Hindlimb muscle (tissue), 1 donor: ENCODE measurements around the gene ACKR4. TPM values are rescaled to one million over a fixed set of nuclear protein-coding genes. Genes with fewer than 3 reads are reported as not detected.

Source experiments
- DNase-seq: peaks from one replicate; pipeline ENCODE4 v3.0.0-alpha.2; 2013
- polyA plus RNA-seq: library from polyadenylated mRNA; unstranded; fragments of 120-200 nt; gene quantifications from one replicate; pipeline ENCODE4 v1.2.1, GENCODE V29; 2013; ENCODE audit not compliant: insufficient read length

Gene ACKR4
- polyA plus RNA-seq, 1 donor = 0.76 TPM

- peak; percentile 31 for DNase-seq
These were observed 44.9 kb downstream of the ACKR4 start for GRCh38 chr3:132641837-132642538.

DNA sequence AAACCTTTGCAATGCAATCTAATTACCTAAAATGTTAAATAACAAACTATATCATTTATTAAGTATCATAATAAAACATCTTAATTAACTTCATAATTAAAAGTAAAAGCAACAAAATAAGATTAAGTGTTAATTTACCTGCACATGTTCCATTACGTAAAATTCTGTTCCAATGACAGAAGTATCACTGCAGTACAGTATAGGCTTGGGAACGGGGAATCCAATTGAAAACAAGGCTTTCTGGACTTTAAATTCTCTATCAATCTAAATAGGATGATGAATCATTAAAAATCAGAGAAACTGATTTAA, 45.4 kb downstream of the ACKR4 start:
- no peak for DNase-seq

DNA sequence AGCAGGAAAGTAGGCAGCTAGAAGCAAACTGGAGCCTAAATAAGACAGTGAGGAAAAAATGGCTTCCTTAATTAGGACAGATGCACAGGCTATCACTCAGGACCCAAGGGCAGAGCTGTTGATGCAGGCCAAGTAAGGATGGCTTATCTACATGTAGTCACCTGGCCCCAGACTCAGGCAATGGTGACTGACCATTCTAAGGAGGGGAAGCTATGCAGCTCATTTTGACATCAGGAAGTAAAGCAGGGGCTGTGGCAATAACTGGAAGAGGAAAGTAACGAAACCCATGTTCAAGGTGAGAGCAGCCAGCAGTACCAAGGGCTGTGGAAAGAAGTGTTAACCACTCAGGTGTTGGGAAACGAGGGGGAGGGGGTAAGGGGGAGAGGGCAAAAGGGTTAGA, 46.3 kb downstream of the ACKR4 start:
- DNase-seq = no peak

- DNase-seq = no peak
These were observed 48.0 kb downstream of the ACKR4 start for GRCh38 chr3:132645058-132645457.

DNA sequence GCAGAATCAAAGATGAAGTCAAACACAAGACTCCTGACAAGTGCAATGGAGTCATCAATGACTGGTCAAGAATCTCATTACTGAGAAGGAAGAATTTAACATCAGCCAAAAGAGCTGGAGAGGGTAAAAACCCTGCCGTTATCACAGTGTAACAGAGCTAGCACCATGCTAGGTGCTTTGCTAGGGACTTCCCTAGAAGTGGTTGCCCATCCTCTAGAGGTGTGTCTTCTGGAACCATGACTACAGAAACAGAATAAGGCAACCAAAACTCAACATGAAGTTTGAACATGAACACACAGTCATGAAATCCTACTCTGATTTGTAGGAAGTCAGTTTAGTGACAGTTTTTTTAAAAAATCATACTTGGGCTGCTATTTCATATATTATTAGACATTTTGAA, 53.1 kb downstream of the ACKR4 start:
- DNase-seq = no peak

Other genes with a start within 250 kb of the ACKR4 start
- gene DNAJC13, start 179.8 kb upstream of the ACKR4 start, polyA plus RNA-seq = 34.1 TPM
- gene ACAD11, start 62.5 kb downstream of the ACKR4 start, polyA plus RNA-seq = 12.7 TPM
- 30.6 TPM for gene UBA5, start 63.1 kb downstream of the ACKR4 start, polyA plus RNA-seq
- 36.1 TPM for gene NPHP3, start 125.1 kb downstream of the ACKR4 start, polyA plus RNA-seq